Measurements from ENCODE around the gene STK11. TPM values are rescaled to one million over a fixed set of nuclear protein-coding genes. Genes with fewer than 3 reads are reported as not detected.

The STK11 gene
- total RNA-seq, 1 donor from 2014 or later: 104 TPM

GRCh38 chr19:1224047-1224825 is 18.7 kb downstream of the STK11 start:
- H3K27ac ChIP-seq: no peak overlapping the region
- TF ChIP-seq, protein P1, sequence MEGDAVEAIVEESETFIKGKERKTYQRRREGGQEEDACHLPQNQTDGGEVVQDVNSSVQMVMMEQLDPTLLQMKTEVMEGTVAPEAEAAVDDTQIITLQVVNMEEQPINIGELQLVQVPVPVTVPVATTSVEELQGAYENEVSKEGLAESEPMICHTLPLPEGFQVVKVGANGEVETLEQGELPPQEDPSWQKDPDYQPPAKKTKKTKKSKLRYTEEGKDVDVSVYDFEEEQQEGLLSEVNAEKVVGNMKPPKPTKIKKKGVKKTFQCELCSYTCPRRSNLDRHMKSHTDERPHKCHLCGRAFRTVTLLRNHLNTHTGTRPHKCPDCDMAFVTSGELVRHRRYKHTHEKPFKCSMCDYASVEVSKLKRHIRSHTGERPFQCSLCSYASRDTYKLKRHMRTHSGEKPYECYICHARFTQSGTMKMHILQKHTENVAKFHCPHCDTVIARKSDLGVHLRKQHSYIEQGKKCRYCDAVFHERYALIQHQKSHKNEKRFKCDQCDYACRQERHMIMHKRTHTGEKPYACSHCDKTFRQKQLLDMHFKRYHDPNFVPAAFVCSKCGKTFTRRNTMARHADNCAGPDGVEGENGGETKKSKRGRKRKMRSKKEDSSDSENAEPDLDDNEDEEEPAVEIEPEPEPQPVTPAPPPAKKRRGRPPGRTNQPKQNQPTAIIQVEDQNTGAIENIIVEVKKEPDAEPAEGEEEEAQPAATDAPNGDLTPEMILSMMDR (IDR thresholded peaks at IDR 0.05): no peak
- intact Hi-C loops (cut with DNase I): no loop called here
- no peak overlapping the region for H3K4me3 ChIP-seq
- no peak for DNase-seq (ENCODE audit: low spot score in 2 of 2)
- H3K9me3 ChIP-seq: no peaks in the 10 kb centered on the region
- H3K27me3 ChIP-seq: no peaks in the 10 kb centered on the region
- H3K36me3 ChIP-seq: peaks cover 68 to 77% of the 10 kb centered on the region in 2 donors
- peaks cover 6 to 15% of the 10 kb centered on the region in 2 donors for H3K4me1 ChIP-seq

GRCh38 chr19:1224847-1225246 is 19.3 kb downstream of the STK11 start:
- Histone ChIP-seq H3K4me3 (no peak overlapping the region), H3K27me3 (no peaks in the 10 kb centered on the region), H3K36me3 (peaks cover 67 to 76% of the 10 kb centered on the region in 2 donors), H3K4me1 (peaks cover 6 to 15% of the 10 kb centered on the region in 2 donors), H3K9me3 (no peaks in the 10 kb centered on the region), H3K27ac (no peak overlapping the region)
- no peak for DNase-seq (ENCODE audit: low spot score in 2 of 2)
- TF ChIP-seq, protein P1 (IDR thresholded peaks at IDR 0.05): no peak
- intact Hi-C loops (cut with DNase I): no loop called here

DNA sequence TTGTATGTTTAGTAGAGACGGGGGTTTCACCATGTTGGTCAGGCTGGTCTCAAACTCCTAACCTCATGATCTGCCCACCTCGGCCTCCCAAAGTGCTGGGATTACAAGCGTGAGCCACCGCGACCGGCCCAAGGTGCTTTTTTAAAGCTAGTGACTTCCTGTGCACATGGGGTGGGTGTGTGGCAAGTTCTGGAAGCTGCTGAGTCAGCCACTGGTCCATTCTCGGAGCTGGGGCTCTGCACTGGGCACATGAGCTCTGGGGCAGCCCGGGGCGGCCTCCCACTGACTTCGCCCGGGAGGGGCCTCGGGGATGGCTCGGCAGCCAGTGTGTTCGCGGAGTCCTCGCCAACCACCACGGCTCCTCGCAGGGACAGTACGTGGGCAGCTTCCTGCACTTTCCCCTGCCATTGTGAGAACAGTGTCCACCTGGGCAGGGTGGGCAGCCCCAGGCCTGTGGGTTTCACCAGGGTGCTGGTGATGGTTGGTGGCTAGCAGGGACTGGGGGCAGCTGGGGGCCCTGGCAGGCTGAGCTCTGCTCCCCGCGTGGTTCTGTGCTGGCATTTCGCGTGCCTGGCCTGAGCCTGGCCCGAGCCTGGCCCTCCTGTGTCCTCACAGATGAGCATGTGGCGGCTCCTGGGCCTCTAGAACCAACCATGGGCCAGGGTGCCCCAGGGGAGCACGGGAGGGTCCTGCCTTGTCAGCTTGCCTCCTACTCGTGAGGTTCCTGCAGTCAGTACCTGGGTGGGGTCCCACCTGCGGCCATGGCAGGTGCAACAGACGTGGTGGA is 20.1 kb downstream of the STK11 start:
- Histone ChIP-seq H3K4me3 (no peak overlapping the region), H3K27me3 (no peaks in the 10 kb centered on the region), H3K4me1 (peaks cover 6 to 13% of the 10 kb centered on the region in 2 donors), H3K36me3 (peaks cover 59 to 68% of the 10 kb centered on the region in 2 donors), H3K9me3 (no peaks in the 10 kb centered on the region), H3K27ac (no peak overlapping the region)
- DNase-seq (ENCODE audit: low spot score in 2 of 2): no peak
- TF ChIP-seq, protein P1 (IDR thresholded peaks at IDR 0.05): no peak
- intact Hi-C loops (cut with DNase I): no loop called here

DNA sequence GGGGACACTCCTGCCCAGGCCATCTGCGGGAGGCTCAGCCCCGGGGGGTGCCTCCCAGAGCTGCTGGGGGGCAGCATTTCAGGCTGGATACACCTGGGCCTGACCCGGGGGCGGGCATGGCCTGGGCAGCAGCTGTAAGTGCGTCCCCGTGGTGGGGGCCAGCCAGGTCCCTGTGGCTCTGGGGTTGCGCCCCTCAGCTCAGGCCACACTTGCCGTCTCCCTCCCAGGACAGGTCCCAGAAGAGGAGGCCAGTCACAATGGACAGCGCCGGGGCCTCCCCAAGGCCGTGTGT is 20.6 kb downstream of the STK11 start:
- TF ChIP-seq, protein P1 (IDR thresholded peaks at IDR 0.05): no peak
- DNase-seq (ENCODE audit: low spot score in 2 of 2): no peak
- no peak overlapping the region for H3K27ac ChIP-seq
- no peaks in the 10 kb centered on the region for H3K27me3 ChIP-seq
- H3K9me3 ChIP-seq: no peaks in the 10 kb centered on the region
- no peak overlapping the region for H3K4me3 ChIP-seq
- intact Hi-C loops (cut with DNase I): no loop called here
- peaks cover 6 to 13% of the 10 kb centered on the region in 2 donors for H3K4me1 ChIP-seq
- H3K36me3 ChIP-seq: peaks cover 54 to 63% of the 10 kb centered on the region in 2 donors

DNA sequence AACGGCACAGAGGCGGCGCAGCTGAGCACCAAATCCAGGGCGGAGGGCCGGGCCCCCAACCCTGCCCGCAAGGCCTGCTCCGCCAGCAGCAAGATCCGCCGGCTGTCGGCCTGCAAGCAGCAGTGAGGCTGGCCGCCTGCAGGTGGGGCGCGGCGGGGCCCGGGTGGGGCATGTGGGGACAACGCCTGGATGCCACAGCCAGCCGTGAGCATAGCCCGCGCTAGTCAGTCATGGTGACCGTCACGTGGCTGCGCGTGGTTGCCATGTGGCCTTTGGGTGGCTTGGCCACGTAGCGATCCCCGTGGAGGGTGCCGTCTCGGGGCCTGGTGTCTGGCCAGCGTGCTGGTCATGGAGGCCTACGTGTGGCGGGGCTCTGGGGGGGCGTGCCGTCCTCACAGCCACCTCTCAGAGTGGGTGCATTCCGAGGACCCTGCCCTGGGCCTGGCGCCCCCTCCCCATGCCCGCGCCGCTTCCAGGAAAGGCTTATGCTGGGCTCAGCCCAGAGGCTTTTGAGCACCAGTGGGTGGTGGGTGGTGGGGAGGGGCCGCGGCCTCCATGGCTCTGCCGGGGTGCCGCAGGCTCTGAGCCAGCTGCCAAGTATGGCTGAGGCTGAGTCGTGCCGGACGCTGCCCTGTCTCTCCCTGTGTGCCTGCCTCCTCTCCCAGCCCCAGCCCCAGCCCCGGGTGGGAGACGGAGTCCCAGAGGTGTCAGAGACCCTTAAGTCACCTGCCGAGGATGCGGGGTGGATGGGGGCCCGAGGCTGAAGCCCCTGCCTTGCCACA is 21.1 kb downstream of the STK11 start:
- no peak for DNase-seq (ENCODE audit: low spot score in 2 of 2)
- Histone ChIP-seq H3K4me3 (no peak overlapping the region), H3K4me1 (peaks cover 2 to 8% of the 10 kb centered on the region in 2 donors), H3K9me3 (no peaks in the 10 kb centered on the region), H3K27me3 (no peaks in the 10 kb centered on the region), H3K36me3 (peaks cover 50 to 59% of the 10 kb centered on the region in 2 donors), H3K27ac (no peak overlapping the region)
- TF ChIP-seq, protein P1 (IDR thresholded peaks at IDR 0.05): no peak
- intact Hi-C loops (cut with DNase I): no loop called here

All from ascending aorta (tissue), 2 donors.